IMR-90 (cell line): ENCODE results near the gene F13A1.

ENCODE experiments used
- BHLHE40 ChIP-seq: fragments of 150-350 bp; IDR thresholded peaks from 2 replicates; pipeline ENCODE4 v1.6.1; 2016; ENCODE audit warnings: mild to moderate bottlenecking, low read depth, low read length
- CEBPB ChIP-seq: IDR thresholded peaks from 2 replicates; pipeline ENCODE4 v1.6.1; 2012; ENCODE audit warnings: low read depth, low read length, improper control_type of control experiment
- FOS ChIP-seq: fragments of 150-350 bp; IDR thresholded peaks from 2 replicates; pipeline ENCODE4 v1.6.1; 2016; ENCODE audit warnings: low read depth, low read length
- MAZ ChIP-seq: IDR thresholded peaks from 2 replicates; pipeline ENCODE4 v1.6.1; 2012; ENCODE audit warnings: low read depth, mild to moderate bottlenecking, low read length, improper control_type of control experiment, moderate library complexity, borderline replicate concordance
- MXI1 ChIP-seq: IDR thresholded peaks from 2 replicates; pipeline ENCODE4 v1.6.1; 2012; ENCODE audit warnings: low read depth, mild to moderate bottlenecking, low read length, moderate library complexity, borderline replicate concordance
- NFE2L2 ChIP-seq: fragments of 150-350 bp; IDR thresholded peaks from 2 replicates; pipeline ENCODE4 v1.6.1; 2016; ENCODE audit warnings: low read depth, mild to moderate bottlenecking, low read length
- POLR2A ChIP-seq: IDR thresholded peaks from 2 replicates; pipeline ENCODE4 v1.6.1; 2012; ENCODE audit warnings: mild to moderate bottlenecking, low read depth, low read length
- RAD21 ChIP-seq: IDR thresholded peaks from 2 replicates; pipeline ENCODE4 v1.6.1; 2012; ENCODE audit warnings: low read length, improper control_type of control experiment
- RCOR1 ChIP-seq: IDR thresholded peaks from 2 replicates; pipeline ENCODE4 v1.6.1; 2012; ENCODE audit warnings: mild to moderate bottlenecking, low read length, improper control_type of control experiment; ENCODE audit not compliant: insufficient replicate concordance
- RFX5 ChIP-seq: IDR thresholded peaks from 2 replicates; pipeline ENCODE4 v1.8.0; 2012; ENCODE audit warnings: low read depth, mild to moderate bottlenecking, low read length, moderate library complexity
- TF ChIP-seq, protein P1 (sequence below): conservative IDR thresholded peaks from 2 replicates; pipeline ENCODE4 v1.5.1; 2012; ENCODE audit warnings: mild to moderate bottlenecking, low read depth, low read length, improper control_type of control experiment
- TF ChIP-seq, protein P2 (sequence below): fragments of 150-350 bp; IDR thresholded peaks from 2 replicates; pipeline ENCODE4 v1.6.1; 2017; ENCODE audit warnings: mild to moderate bottlenecking, antibody characterized with exemption, low read length, low read depth

DNA sequence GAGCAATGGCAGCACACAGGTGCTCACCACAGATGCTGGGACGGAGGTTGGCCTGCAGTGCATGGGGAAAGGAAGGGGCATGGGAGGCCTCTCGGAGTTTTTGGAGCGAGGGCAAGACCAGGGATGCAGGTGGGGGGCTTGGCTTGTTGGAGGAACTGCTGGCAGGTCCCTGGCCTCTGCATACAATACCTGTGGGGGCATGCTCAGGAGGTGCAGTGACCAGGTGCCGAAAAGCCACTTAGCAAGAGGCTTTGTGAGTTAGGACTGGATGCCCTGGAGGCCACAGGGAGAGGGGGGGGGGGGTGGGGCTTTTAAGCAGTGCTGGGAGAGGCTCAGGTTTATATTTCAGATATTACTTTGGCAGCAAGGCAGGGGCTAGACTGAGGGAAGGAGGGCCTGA is 142.7 kb downstream of the F13A1 start:
- TF ChIP-seq, protein P1, sequence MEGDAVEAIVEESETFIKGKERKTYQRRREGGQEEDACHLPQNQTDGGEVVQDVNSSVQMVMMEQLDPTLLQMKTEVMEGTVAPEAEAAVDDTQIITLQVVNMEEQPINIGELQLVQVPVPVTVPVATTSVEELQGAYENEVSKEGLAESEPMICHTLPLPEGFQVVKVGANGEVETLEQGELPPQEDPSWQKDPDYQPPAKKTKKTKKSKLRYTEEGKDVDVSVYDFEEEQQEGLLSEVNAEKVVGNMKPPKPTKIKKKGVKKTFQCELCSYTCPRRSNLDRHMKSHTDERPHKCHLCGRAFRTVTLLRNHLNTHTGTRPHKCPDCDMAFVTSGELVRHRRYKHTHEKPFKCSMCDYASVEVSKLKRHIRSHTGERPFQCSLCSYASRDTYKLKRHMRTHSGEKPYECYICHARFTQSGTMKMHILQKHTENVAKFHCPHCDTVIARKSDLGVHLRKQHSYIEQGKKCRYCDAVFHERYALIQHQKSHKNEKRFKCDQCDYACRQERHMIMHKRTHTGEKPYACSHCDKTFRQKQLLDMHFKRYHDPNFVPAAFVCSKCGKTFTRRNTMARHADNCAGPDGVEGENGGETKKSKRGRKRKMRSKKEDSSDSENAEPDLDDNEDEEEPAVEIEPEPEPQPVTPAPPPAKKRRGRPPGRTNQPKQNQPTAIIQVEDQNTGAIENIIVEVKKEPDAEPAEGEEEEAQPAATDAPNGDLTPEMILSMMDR = no peak
- no peak for TF ChIP-seq POLR2A
- TF ChIP-seq, protein P2, sequence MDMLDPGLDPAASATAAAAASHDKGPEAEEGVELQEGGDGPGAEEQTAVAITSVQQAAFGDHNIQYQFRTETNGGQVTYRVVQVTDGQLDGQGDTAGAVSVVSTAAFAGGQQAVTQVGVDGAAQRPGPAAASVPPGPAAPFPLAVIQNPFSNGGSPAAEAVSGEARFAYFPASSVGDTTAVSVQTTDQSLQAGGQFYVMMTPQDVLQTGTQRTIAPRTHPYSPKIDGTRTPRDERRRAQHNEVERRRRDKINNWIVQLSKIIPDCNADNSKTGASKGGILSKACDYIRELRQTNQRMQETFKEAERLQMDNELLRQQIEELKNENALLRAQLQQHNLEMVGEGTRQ = no peak
- no peak for TF ChIP-seq RAD21
- TF ChIP-seq RFX5 = no peak
- TF ChIP-seq BHLHE40 = no peak
- no peak for TF ChIP-seq MXI1
- no peak for TF ChIP-seq NFE2L2
- no peak for TF ChIP-seq FOS
- no peak for TF ChIP-seq RCOR1
- TF ChIP-seq MAZ = no peak
- no peak for TF ChIP-seq CEBPB
